A673 (cell line): ENCODE measurements around the gene CTXN3. TPM values are rescaled to one million over a fixed set of nuclear protein-coding genes. Genes with fewer than 3 reads are reported as not detected.

Experiments
- Bru-seq: library from RNA; stranded (reverse); fragments of 400-500 nt; gene quantifications from one replicate; lab custom pipeline; 2021; lab: Mats Ljungman, UMichigan
- BruChase-seq, 2 experiments: library from RNA; stranded (reverse); fragments of 400-500 nt; gene quantifications; one replicate each; lab custom pipeline; 2021; lab: Mats Ljungman, UMichigan
- BruUV-seq: library from RNA; stranded (reverse); fragments of 400-500 nt; replicated peaks from 2 replicates; lab custom pipeline; 2021; lab: Mats Ljungman, UMichigan
- CTCF ChIA-PET: fragments of 300-600 bp; sonication (Branson Sonifier 250); formaldehyde crosslinking; loops from one replicate; lab custom pipeline; 2022; ENCODE audit warnings: antibody characterized with exemption; lab: Charles Lee
- POLR2A ChIA-PET: fragments of 300-600 bp; sonication (Branson Sonifier 250); formaldehyde crosslinking; loops from one replicate; lab custom pipeline; 2022; ENCODE audit warnings: antibody characterized with exemption; ENCODE audit not compliant: low non-redundant PET; lab: Charles Lee
- DNase-seq: peaks from one replicate; pipeline ENCODE4 v3.0.0-alpha.2; 2015; ENCODE audit warnings: low spot score
- H3K27ac ChIP-seq: fragments of 200-600 bp; sonication (generic); 2 replicates; pipeline ENCODE4 v1.5.1; 2016; ENCODE audit warnings: mixed run types, low read depth, mild to moderate bottlenecking, mixed read lengths, antibody characterized with exemption, low read length; ENCODE audit not compliant: poor library complexity, severe bottlenecking
- H3K27me3 ChIP-seq: fragments of 200-600 bp; sonication (generic); replicated peaks from 2 replicates; pipeline ENCODE4 v1.6.1; 2017; ENCODE audit warnings: mixed run types, low read depth, mild to moderate bottlenecking, mixed read lengths, antibody characterized with exemption, low read length; ENCODE audit not compliant: insufficient read depth, poor library complexity
- H3K36me3 ChIP-seq: fragments of 200-600 bp; sonication (generic); 2 replicates; pipeline ENCODE4 v1.6.1; 2016; ENCODE audit warnings: mixed run types, mild to moderate bottlenecking, mixed read lengths, antibody characterized with exemption, low read length; ENCODE audit not compliant: insufficient read depth, poor library complexity, severe bottlenecking
- H3K4me1 ChIP-seq: fragments of 200-600 bp; sonication (generic); 2 replicates; pipeline ENCODE4 v1.6.1; 2017; ENCODE audit warnings: mixed run types, mild to moderate bottlenecking, mixed read lengths, antibody characterized with exemption, low read length; ENCODE audit not compliant: insufficient read depth, poor library complexity, severe bottlenecking
- H3K4me3 ChIP-seq: fragments of 200-600 bp; sonication (generic); 2 replicates; pipeline ENCODE4 v1.5.1; 2016; ENCODE audit warnings: low read depth, mixed run types, mild to moderate bottlenecking, mixed read lengths, low read length; ENCODE audit not compliant: poor library complexity, severe bottlenecking
- H3K9me3 ChIP-seq: fragments of 200-600 bp; sonication (generic); 2 replicates; pipeline ENCODE4 v1.6.1; 2016; ENCODE audit warnings: mixed run types, low read depth, mild to moderate bottlenecking, mixed read lengths, antibody characterized with exemption, low read length; ENCODE audit not compliant: poor library complexity, severe bottlenecking
- EZH2 ChIP-seq: fragments of 200-600 bp; sonication (generic); IDR thresholded peaks from 2 replicates; pipeline ENCODE4 v1.6.1; 2017; ENCODE audit warnings: borderline replicate concordance, low read depth, mild to moderate bottlenecking, mixed read lengths, antibody characterized with exemption, low read length; ENCODE audit not compliant: poor library complexity, severe bottlenecking
- intact Hi-C: fragments of 100-400 bp; cut with micrococcal nuclease; formaldehyde crosslinking; loops from one replicate; pipeline ENCODE4 v1.10.0; 2022; ENCODE audit not compliant: unreplicated experiment
- long read RNA-seq: library from polyadenylated mRNA; stranded (forward); transcript quantifications from one replicate; pipeline ENCODE4 v2.0.0, GENCODE V29; 2022
- total RNA-seq: library from RNA; stranded (reverse); gene quantifications from 2 replicates; pipeline ENCODE4 v1.2.3, GENCODE V29; 2021
- TF ChIP-seq, protein P1 (sequence below): fragments of 300-800, 200-600 bp; sonication (generic); conservative IDR thresholded peaks from 2 replicates; pipeline ENCODE4 v1.5.1; 2017; ENCODE audit warnings: low read depth, mild to moderate bottlenecking, antibody characterized with exemption, low read length, moderate library complexity, mixed read lengths

The CTXN3 gene
- not detected in 2 replicates for total RNA-seq
- not detected for Bru-seq, nascent RNA
- BruChase-seq, experiment 1, labeled RNA remaining after a 2-hour chase: not detected
- not detected for BruChase-seq, experiment 2, labeled RNA remaining after a 6-hour chase
- long read RNA-seq: 0 reads

DNA sequence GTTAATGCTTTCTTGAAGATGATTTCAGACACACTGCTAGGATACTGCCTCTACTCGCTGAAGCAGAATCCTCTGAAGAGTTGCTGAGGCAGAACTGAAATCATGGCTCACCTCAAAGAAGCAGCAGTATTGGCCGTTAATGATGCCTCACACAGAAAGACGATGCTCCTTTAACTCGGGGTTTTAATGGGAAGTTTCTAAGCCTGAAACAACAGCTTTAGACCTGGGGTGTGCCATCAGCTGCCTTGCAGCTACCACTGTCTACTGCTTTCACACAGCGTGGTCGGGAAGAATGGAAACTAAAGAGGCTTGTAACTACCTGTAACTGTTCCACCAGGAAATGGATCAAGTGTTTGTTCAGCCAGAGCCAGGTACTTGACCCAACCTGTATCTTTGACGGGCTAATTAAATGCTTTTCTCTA lies at the start of gene CTXN3:
TSS of gene CTXN3 (plus strand) at position 65 of the 422 bp plus-strand sequence. CDS start 8,440 bp downstream, outside the sequence.
- CTCF ChIA-PET: no interaction called here
- intact Hi-C loops: no loop called here
- POLR2A ChIA-PET: no interaction called here
- Histone ChIP-seq H3K36me3 (no peaks in the 10 kb centered on the region), H3K4me3 (no peak within 1 kb of the TSS), H3K9me3 (no peaks in the 10 kb centered on the region), H3K4me1 (peaks cover 6% of the 10 kb centered on the region), H3K27ac (no peak within 1 kb of the TSS), H3K27me3 (peaks cover 91% of the 10 kb centered on the region)
- TF ChIP-seq, protein P1, sequence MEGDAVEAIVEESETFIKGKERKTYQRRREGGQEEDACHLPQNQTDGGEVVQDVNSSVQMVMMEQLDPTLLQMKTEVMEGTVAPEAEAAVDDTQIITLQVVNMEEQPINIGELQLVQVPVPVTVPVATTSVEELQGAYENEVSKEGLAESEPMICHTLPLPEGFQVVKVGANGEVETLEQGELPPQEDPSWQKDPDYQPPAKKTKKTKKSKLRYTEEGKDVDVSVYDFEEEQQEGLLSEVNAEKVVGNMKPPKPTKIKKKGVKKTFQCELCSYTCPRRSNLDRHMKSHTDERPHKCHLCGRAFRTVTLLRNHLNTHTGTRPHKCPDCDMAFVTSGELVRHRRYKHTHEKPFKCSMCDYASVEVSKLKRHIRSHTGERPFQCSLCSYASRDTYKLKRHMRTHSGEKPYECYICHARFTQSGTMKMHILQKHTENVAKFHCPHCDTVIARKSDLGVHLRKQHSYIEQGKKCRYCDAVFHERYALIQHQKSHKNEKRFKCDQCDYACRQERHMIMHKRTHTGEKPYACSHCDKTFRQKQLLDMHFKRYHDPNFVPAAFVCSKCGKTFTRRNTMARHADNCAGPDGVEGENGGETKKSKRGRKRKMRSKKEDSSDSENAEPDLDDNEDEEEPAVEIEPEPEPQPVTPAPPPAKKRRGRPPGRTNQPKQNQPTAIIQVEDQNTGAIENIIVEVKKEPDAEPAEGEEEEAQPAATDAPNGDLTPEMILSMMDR: no peak
- DNase-seq: no peak
- BruUV-seq: no TSS peak

DNA sequence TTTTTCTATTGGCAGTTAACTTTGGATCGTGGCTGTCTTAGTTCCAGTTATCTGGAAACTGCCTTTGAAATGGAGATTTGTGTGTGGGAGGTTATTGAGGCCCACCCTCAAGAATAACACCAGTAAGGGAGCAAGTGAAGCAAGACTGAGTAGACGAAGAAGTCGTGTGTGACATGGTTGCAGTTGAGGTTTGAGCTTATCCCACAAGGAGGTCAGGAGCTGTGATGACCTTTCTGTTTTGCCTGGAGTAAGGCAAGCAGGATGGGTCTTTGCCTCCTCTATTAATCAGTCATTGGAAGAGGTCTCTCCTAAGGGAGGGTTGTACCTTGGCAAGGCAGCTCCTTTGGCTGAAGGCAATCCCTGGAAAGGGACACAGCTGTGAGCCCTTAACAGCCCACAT lies 49.6 kb upstream of the CTXN3 start:
- no TSS peak for BruUV-seq
- Histone ChIP-seq H3K36me3 (no peaks in the 10 kb centered on the region), H3K4me3 (no peak overlapping the region), H3K4me1 (no peaks in the 10 kb centered on the region), H3K27me3 (peaks cover 23% of the 10 kb centered on the region), H3K9me3 (no peaks in the 10 kb centered on the region), H3K27ac (no peak overlapping the region)
- no peak for TF ChIP-seq EZH2
- TF ChIP-seq, protein P1: no peak
- ChIA-PET POLR2A (no interaction called here), CTCF (no interaction called here)
- DNase-seq: no peak
- intact Hi-C loops: no loop called here

- H3K4me1 ChIP-seq: no peaks in the 10 kb centered on the region
- POLR2A ChIA-PET: no interaction called here
- TF ChIP-seq EZH2: no peak
- TF ChIP-seq, protein P1: no peak
- no peak for DNase-seq
- no peak overlapping the region for H3K4me3 ChIP-seq
- intact Hi-C loops: no loop called here
- no peak overlapping the region for H3K27ac ChIP-seq
- H3K36me3 ChIP-seq: no peaks in the 10 kb centered on the region
- CTCF ChIA-PET: no interaction called here
- H3K27me3 ChIP-seq: peaks cover 28% of the 10 kb centered on the region
- no peaks in the 10 kb centered on the region for H3K9me3 ChIP-seq
- BruUV-seq: no TSS peak
Measured at GRCh38 chr5:127599847-127600246, 49.0 kb upstream of the CTXN3 start.
